VCaP (cell line): Measurements from ENCODE around the gene CCDC198.
A peak's percentile ranks its signal among the peaks of the same experiment; 100 is the strongest.

Experiments used
- H3K27ac ChIP-seq: fragments of 450-650 bp; 2 replicates; pipeline ENCODE4 v1.5.1; 2017
- TF ChIP-seq, protein P1 (sequence below): fragments of 450-650 bp; conservative IDR thresholded peaks from 2 replicates; pipeline ENCODE4 v1.5.1; 2017; ENCODE audit warnings: mild to moderate bottlenecking, moderate library complexity

The CCDC198 gene

DNA sequence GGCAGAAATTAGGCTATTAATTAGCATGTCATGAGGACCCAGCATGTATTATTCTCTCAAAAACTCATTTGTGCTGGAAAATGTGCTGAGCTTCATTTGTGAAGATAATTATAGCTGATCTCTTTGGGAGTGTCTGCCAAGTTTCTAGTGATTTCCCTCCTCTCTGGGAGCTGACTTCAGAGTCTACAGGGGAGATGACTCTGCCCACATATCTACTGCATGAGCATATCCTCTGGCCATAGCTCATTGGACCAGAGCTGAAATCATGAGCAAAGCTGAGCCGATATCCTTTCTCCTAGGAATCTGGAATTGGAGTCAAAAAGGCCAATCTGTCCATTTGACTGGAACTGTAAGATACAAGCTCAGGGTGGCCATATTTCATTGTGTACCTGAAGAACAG lies 5.9 kb downstream of the CCDC198 start:
- TF ChIP-seq, protein P1, sequence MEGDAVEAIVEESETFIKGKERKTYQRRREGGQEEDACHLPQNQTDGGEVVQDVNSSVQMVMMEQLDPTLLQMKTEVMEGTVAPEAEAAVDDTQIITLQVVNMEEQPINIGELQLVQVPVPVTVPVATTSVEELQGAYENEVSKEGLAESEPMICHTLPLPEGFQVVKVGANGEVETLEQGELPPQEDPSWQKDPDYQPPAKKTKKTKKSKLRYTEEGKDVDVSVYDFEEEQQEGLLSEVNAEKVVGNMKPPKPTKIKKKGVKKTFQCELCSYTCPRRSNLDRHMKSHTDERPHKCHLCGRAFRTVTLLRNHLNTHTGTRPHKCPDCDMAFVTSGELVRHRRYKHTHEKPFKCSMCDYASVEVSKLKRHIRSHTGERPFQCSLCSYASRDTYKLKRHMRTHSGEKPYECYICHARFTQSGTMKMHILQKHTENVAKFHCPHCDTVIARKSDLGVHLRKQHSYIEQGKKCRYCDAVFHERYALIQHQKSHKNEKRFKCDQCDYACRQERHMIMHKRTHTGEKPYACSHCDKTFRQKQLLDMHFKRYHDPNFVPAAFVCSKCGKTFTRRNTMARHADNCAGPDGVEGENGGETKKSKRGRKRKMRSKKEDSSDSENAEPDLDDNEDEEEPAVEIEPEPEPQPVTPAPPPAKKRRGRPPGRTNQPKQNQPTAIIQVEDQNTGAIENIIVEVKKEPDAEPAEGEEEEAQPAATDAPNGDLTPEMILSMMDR = no peak
- no peak overlapping the region for H3K27ac ChIP-seq

DNA sequence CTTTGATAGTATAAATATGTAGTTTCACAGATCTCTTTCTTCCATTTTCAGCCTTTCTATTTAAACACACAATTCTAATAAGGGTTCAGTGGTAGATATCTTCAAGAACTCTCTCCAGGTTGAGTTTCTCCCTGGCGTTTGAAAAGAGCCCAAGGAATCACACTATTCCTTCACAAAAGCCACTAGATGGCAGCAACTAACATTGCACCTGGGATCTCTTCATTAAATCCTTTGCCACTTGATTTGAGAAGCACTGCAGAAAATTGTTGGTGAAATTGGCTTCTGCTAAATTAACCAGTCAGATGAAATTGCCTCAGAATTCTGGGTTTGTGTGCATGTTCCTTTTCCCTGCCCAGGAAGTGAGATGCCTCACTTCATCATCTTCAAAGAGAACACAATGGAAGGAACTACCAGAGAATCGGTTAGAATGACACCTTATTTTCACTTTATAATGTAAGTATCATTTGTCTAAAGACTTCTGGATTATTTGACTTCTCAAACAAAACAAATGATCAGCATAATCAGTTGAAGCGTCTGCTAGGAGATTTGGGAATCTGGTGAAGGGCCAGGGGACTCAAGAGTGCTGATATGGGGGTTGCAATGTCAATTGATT lies 6.8 kb downstream of the CCDC198 start:
- TF ChIP-seq, protein P1 = peak; percentile 87

DNA sequence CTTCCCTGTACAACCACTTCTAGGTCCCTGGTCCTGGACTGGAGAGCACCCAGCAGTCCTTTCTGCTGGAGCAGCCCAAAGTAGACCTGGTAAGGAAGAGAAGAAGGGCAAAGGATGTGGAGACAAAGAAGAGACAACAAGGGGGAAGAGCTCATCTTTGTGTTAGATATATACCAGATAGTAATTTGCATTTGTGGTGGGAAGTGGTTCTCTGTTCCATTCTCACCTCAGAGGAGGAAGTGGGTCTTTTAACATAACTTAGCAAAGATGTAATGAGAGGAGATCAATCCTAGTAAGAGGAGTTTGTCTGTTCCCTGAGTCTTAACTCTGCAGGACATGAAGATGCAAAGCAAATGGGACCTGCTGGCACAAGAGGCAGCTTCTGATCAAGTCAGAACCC lies 8.0 kb downstream of the CCDC198 start:
- H3K27ac ChIP-seq = no peak overlapping the region
- TF ChIP-seq, protein P1 = no peak

More for the DNA sequence above, 6.8 kb downstream of the CCDC198 start:
- no peak overlapping the region for H3K27ac ChIP-seq

DNA sequence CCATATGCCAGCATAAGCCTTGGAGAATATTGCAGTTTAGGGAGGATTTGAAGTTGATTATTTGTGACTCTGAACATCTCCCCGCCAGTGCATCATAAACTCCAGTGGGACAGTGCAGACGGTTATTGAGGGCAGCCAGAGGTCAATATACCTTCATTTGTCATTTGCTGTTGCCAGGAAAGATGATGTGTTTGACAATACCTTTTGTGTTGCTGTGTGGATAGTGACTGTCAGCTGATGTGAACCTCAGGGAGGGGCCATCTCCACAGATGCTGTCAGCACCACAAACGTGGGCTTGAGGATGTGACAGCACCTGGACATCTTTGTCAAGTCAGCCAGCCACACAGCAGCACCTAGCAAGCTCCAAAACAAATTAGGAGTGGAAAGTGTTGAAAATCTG lies 11.5 kb downstream of the CCDC198 start:
- H3K27ac ChIP-seq = no peak overlapping the region
- TF ChIP-seq, protein P1 = no peak

DNA sequence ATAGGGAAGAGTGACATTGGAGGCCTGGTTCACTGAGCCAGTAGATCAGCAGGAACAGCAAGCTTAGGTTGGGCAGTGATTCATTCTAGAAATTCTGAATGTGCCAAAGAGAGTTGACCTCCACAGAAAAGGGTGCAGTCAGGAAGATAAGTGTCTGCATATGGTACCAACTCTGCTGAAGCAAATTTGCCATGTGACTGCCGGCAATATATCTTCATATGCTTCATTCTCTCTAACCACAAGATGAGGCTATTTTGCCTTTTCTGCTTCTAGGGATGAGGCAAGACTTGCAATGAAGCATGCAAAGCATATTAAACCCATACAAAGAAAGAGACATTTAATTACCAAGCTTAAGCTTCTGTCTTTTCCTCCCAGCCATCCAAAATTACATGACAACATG lies 13.6 kb downstream of the CCDC198 start:
- no peak overlapping the region for H3K27ac ChIP-seq
- TF ChIP-seq, protein P1 = no peak

DNA sequence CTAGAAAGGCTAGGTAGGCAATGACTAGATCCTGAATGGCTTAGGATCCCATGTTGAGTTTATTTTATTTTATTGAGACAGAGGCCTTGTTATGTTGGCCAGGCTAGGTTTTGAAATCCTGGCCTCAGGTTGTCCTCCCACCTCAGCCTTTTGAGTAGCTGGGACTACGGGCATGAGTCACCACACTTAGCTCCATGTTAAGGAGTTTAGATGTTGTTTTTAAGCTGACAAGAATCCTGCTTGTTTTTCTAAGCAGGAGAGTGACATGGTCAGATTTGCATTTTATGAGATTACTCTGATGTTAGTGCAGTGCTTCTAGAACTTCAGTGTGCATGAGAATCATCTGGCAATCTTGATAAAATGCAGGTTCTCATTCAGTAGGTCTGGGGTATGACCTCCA lies 14.5 kb downstream of the CCDC198 start:
- no peak overlapping the region for H3K27ac ChIP-seq
- TF ChIP-seq, protein P1 = no peak

DNA sequence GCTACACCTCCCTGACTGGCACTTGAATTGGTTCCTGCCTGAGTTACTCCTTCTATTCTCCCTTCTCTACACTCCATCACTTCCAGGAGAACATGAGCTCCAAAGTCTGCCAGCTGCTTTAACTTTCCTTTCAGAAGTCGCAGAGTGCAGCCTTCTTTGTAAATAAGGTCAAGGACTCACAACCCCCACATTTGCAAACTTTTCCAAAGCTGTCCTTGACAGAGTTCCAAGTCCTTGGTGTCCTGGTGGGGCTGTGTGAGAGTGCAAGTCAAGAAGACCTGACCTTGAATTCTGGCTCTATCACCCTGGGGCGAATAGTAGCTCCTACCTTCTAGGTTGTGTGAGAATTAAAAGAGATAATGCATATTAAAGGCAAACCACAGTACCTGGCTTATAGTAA lies 15.6 kb downstream of the CCDC198 start:
- TF ChIP-seq, protein P1 = no peak
- H3K27ac ChIP-seq = no peak overlapping the region
